Measurements from ENCODE around the gene PRKAA1.
"Not testable (repeated sequence)": the region's sequence is repeated elsewhere in the genome, so short reads cannot be mapped to it uniquely, and the experiment has no call there.

PRKAA1 gene

DNA sequence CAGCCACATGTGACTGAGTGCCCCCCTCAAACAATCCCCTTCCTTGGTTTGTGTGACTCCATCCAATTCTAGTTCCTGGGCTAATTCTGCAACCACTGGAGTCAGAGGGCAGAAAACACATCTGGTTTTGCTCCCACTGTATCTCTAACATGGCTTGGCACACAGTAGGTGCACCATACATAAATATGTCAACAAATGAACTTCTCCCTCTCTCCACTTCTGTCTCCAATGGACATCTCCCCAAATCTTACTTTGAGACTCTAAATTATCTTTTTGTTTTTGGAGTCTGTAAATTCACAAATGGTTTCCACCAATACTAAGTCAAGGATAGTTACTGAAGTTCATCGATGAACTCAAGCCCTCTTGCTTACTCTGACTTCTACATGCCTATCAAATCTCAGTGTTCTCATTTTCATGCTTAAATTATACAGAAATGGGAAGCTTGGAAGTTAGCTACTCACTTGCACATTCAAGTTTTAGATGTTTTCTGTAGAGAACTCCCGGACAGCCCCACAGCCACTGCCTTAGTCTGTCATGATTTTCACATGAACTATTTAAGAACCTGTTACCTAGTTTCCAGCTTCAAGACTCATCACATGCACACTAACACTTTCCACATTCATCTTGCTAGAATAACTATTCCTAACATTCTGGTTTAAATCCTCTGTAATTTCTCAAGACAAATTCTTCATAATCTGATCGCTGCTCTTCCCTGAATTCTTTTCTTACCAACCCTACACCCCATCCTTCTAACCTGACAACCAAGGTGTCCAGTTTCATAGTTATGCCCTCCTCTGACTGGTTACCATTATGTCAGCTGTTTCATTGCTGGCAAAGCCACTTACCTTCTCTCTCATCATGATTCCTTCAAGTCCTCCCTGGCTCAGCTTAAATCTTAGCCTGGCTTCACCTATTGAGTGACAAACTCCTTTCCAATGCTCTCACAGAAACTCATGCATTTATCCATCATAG lies 30.8 kb upstream of the PRKAA1 start:
- Histone ChIP-seq H3K4me2 (0 out of 22 replicates have a peak overlapping the region, but pooled peaks of 1 of the 11 experiments have one; percentile 1), H3K36me3 (peaks cover 85 to 94% (median 89%) of the 10 kb centered on the region in 11 experiments), H3K9ac (no peak overlapping the region), H3K4me1 (peaks cover 28 to 53% (median 34%) of the 10 kb centered on the region in 10 experiments), H3K27ac (no peak overlapping the region), H3K4me3 (no peak overlapping the region), H4K20me1 (peaks cover 91 to 100% (median 100%) of the 10 kb centered on the region in 11 experiments), H3K27me3 (no peaks in the 10 kb centered on the region), H3K9me3 (replicated peaks in 1 of 11) (no peaks in the 10 kb centered on the region)
- TF ChIP-seq Cebpa-rat (IDR thresholded peaks at IDR 0.05) = no peak

DNA sequence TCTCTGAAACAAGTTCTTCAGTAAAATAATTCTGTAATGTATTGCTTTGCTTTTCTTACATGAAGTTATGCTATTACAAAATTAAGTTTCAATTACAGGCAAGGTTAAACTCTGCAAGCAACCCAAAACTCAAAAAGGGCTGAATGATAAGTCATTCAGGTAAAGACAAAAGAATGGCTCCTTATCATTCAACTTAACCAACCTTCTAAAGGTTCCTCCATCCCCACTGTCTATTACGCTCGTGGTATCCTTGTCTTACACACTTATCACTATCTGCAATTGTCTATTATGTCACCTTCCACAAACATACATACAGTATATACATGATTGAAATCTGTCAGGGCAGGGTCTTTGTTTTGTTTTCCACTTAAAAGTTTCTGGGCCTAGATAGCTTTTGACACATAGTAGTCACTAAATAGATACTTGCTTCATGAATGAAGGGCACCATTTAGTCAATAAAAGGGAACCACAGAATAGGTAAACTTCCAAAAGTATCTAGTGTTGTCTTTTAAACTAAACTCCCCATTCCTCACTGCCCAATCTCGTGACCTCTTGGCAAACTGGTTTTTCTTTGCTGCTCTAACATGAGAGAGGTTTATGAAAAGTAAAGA lies 30.0 kb upstream of the PRKAA1 start:
- Histone ChIP-seq H3K4me1 (peaks cover 21 to 46% (median 27%) of the 10 kb centered on the region in 10 experiments), H3K27me3 (no peaks in the 10 kb centered on the region), H3K27ac (no peak overlapping the region), H3K4me3 (no peak overlapping the region), H3K9ac (no peak overlapping the region), H3K36me3 (peaks cover 77 to 86% (median 80%) of the 10 kb centered on the region in 11 experiments), H3K4me2 (no peak overlapping the region), H4K20me1 (peaks cover 83 to 100% (median 98%) of the 10 kb centered on the region in 11 experiments), H3K9me3 (replicated peaks in 1 of 11) (no peaks in the 10 kb centered on the region)
- no peak for TF ChIP-seq Cebpa-rat (IDR thresholded peaks at IDR 0.05)

DNA sequence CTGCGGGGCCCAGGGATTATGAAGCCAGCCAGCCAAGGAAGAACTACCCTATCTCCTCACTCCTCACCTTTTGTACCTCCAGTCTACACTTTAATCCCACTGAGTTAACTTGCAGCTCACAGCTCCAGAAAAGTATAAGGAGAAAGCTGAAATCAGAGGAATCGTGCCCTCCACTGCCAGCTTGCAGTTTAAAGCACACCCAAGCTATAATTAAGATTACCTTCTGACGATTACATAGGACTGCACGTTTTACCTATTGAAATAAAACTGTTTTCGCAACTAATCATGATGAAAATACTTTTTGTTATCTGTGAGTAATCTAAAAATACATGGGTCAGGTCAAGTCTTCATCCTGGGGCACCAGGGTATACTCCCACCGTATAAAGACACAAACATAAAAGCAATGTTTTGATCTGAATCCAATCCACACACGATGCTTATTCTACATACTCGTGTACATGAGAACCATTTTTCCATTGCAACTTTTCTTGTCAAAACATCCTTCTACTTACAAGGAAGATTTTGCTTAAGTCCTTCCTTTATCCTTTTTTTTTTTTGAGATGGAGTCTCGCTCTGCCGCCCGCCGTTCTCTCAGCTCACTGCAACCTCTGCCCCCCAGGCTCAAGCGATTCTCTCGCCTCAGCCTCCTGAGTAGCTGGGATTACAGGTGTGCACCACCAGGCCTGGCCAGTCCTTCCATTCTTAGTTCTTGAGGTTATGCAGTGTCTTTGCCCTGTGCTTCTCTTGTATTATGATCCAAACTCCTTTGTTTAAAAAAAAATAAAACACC lies 29.2 kb upstream of the PRKAA1 start:
- H3K27me3 ChIP-seq = no peaks in the 10 kb centered on the region
- no peak for TF ChIP-seq Cebpa-rat (IDR thresholded peaks at IDR 0.05)
- H3K36me3 ChIP-seq = peaks cover 70 to 84% (median 73%) of the 10 kb centered on the region in 11 experiments
- H3K9ac ChIP-seq = no peak overlapping the region
- peaks cover 13 to 39% (median 20%) of the 10 kb centered on the region in 10 experiments for H3K4me1 ChIP-seq
- no peak overlapping the region for H3K4me2 ChIP-seq
- peaks cover 75 to 99% (median 92%) of the 10 kb centered on the region in 11 experiments for H4K20me1 ChIP-seq
- no peak overlapping the region for H3K27ac ChIP-seq
- no peak overlapping the region for H3K4me3 ChIP-seq
- H3K9me3 ChIP-seq (replicated peaks in 1 of 11) = no peaks in the 10 kb centered on the region

DNA sequence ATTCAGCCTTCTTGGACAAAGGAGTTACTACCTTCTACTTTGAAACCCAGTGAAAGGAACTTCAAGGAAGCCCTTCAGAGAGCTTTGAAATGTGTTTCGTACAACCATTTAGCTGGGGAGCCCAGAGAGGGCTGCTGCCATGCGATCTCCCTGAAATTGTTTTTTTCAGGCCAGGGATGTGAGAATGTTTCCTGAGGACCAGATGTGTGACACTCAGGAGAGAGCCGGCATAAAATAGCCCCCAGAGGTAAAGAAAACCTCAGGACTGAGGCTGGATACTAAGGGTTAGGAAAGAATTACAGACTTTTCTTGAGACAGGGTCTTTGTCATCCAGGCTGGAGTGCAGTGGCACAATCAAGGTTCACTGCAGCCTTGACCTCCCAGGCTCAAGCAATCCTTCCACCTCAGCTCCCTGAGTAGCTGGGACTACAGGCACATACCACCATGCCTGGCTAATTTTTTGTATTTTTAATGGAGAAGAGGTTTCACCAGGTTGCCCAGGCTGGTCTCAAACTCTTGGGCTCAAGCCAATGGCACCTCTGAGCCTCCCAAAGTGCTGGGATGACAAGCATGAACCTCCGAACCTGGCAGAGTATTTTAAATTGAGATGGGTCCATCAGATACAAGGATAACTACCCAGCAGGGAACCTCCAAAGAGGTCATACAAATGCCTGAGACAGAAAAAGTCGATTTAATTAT lies 28.5 kb upstream of the PRKAA1 start:
- H3K4me2 ChIP-seq = no peak overlapping the region
- peaks cover 6 to 31% (median 12%) of the 10 kb centered on the region in 10 experiments; a peak in 18 of 20 replicates for H3K4me1 ChIP-seq
- H3K36me3 ChIP-seq = peaks cover 63 to 84% (median 70%) of the 10 kb centered on the region in 11 experiments
- TF ChIP-seq Cebpa-rat (IDR thresholded peaks at IDR 0.05) = no peak
- peaks cover 68 to 96% (median 84%) of the 10 kb centered on the region in 11 experiments; a peak in 21 of 22 replicates for H4K20me1 ChIP-seq
- H3K27ac ChIP-seq = peak overlapping the region in 2 of 11 experiments; percentile 3 to 5; a peak in 3 of 22 replicates
- H3K9me3 ChIP-seq (replicated peaks in 1 of 11) = no peaks in the 10 kb centered on the region
- H3K27me3 ChIP-seq = no peaks in the 10 kb centered on the region
- H3K9ac ChIP-seq = no peak overlapping the region; a peak in 1 of 22 replicates
- H3K4me3 ChIP-seq = no peak overlapping the region

DNA sequence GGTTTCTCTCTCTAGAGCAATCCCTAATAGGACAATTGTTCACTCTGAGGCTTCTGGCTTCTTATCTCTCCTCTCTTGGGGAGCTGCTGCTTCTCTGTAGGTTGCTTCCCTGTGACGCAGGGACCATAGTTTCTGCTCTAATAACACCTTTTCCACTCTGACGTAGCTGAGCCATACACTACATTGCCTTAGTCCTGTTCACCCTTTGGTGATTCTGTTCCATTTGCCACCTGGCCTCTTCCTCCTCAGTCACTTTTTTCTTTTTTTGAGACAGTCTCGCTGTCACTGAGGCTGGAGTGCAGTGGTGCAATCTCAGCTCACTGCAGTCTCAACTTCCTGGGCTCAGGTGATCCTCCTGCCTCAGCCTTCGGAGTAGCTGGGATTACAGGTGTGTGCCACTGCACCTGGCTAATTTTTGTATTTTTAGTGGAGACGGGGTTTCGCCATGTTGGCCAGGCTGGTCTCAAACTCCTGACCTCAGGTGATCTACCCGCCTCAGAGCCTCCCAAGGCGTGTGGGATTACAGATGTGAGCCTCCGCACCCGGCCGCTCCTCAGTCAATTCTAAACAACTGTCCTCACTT lies 27.4 kb upstream of the PRKAA1 start:
- peaks cover 57 to 85% (median 73%) of the 10 kb centered on the region in 11 experiments; a peak in 21 of 22 replicates for H4K20me1 ChIP-seq
- not testable (repeated sequence) for H3K4me2 ChIP-seq; H3K9ac ChIP-seq; H3K27me3 ChIP-seq; H3K4me3 ChIP-seq; H3K9me3 ChIP-seq (replicated peaks in 1 of 11); H3K27ac ChIP-seq
- H3K36me3 ChIP-seq = peaks cover 52 to 84% (median 61%) of the 10 kb centered on the region in 11 experiments
- H3K4me1 ChIP-seq = peaks cover 0 to 20% (median 3%) of the 10 kb centered on the region in 10 experiments; a peak in 7 of 20 replicates

DNA sequence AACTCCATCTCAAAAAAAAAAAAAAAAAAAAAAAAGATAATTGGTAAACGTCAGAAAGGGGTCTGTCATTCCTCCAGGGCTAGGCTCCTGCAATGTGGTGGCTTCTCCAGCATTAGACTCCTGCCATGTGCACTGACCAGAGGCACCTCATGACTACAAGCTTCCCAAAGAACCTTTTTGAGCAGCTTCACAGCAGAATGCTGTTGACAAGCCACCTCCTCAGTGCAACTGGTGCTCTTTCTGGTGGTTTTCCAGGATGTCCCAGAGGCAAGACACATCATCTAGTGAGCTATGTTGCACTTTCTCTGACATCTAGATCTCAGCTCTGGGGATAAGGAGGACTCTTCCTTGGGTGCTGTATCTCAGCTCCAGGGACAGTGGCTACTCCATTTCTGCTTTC lies 25.3 kb upstream of the PRKAA1 start:
- peaks cover 36 to 64% (median 52%) of the 10 kb centered on the region in 11 experiments; a peak in 21 of 22 replicates for H4K20me1 ChIP-seq
- H3K9ac ChIP-seq = no peak overlapping the region
- no peak overlapping the region for H3K4me2 ChIP-seq
- H3K36me3 ChIP-seq = peaks cover 31 to 67% (median 40%) of the 10 kb centered on the region in 11 experiments
- no peaks in the 10 kb centered on the region for H3K9me3 ChIP-seq (replicated peaks in 1 of 11)
- no peaks in the 10 kb centered on the region for H3K27me3 ChIP-seq
- H3K4me3 ChIP-seq = no peak overlapping the region
- no peak overlapping the region for H3K27ac ChIP-seq
- TF ChIP-seq Cebpa-rat (IDR thresholded peaks at IDR 0.05) = no peak
- 0 out of 20 replicates have a peak, but pooled peaks cover 0 to 2% (median 0%) of the 10 kb centered on the region in 10 experiments for H3K4me1 ChIP-seq

DNA sequence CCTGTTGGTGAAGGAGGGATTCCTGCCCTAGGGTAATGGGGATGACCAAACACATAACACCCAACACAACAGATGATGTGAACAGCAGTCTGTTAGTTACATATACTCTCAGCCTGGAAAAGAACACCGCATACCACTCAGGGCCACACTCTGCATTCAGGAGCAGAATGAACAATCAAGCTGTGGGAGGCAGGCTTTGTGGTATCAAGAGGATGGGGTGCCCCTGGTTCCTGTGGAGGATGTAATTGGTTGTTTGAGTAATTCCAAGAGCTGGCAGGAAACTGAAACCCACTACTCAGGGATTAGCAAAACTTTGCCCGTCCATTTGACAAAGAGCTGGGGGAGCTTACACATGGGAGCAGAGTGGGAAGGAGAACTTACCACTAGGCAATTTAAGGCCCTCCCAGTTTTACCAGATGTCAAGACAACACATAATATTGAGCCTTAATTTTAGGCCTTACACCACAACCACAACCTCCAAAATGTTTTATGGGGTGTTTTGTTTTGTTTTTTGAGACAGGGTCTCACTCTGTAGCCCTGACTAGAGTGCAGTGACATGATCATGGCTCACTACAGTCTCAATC lies 15.6 kb upstream of the PRKAA1 start:
- H3K27ac ChIP-seq = no peak overlapping the region
- no peak for TF ChIP-seq Cebpa-rat (IDR thresholded peaks at IDR 0.05)
- H4K20me1 ChIP-seq = no peaks in the 10 kb centered on the region
- no peaks in the 10 kb centered on the region for H3K27me3 ChIP-seq
- no peak overlapping the region for H3K9ac ChIP-seq
- no peak overlapping the region for H3K4me3 ChIP-seq
- no peaks in the 10 kb centered on the region for H3K4me1 ChIP-seq
- H3K9me3 ChIP-seq (replicated peaks in 1 of 11) = no peaks in the 10 kb centered on the region
- H3K4me2 ChIP-seq = no peak overlapping the region
- H3K36me3 ChIP-seq = no peaks in the 10 kb centered on the region

DNA sequence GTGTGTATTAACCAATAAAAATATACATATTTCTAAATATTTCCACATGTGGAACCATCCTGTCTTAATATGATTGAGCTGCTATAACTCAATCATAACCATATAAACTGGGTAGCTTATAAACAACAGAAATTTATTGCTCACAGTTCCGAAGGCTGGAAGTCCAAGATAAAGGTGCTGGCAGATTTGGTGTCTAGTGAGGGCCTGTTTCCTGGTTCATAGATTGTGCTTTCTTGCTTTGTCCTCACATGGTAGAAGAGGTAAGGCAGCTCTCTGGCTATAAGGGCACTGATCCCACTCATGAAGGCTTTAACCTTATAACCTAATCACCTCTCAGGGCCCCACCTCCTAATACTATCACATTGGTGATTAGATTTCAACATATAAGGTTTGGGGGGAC lies 14.0 kb upstream of the PRKAA1 start:
- no peaks in the 10 kb centered on the region for H4K20me1 ChIP-seq
- no peaks in the 10 kb centered on the region for H3K27me3 ChIP-seq
- TF ChIP-seq Cebpa-rat (IDR thresholded peaks at IDR 0.05) = no peak
- H3K9me3 ChIP-seq (replicated peaks in 1 of 11) = no peaks in the 10 kb centered on the region
- no peaks in the 10 kb centered on the region for H3K36me3 ChIP-seq
- no peak overlapping the region for H3K9ac ChIP-seq
- no peak overlapping the region for H3K4me3 ChIP-seq
- H3K27ac ChIP-seq = no peak overlapping the region
- H3K4me2 ChIP-seq = no peak overlapping the region
- H3K4me1 ChIP-seq = no peaks in the 10 kb centered on the region

All from BLaER1 treated with 17β-estradiol and CSF1 and Interleukin-3, amounts not matched to agents 10 nM and 100 nM (cell line).